Femur (tissue), 1 donor: Measurements from ENCODE around the gene LRRC14B.
A peak's percentile ranks its signal among the peaks of the same experiment; 100 is the strongest.

Experiments
- DNase-seq: peaks from one replicate; pipeline ENCODE4 v3.0.0-alpha.2; 2017

Gene LRRC14B

GRCh38 chr5:176296-176823 is 14.9 kb upstream of the LRRC14B start:
- DNase-seq = no peak

- DNase-seq = no peak
Measured at GRCh38 chr5:178110-178509, 13.2 kb upstream of the LRRC14B start.

- DNase-seq = no peak
Measured at GRCh38 chr5:179401-179800, 11.9 kb upstream of the LRRC14B start.

- DNase-seq = no peak
Measured at GRCh38 chr5:180286-180918, 10.9 kb upstream of the LRRC14B start.

GRCh38 chr5:181160-181559 is 10.1 kb upstream of the LRRC14B start:
- no peak for DNase-seq

- no peak for DNase-seq
Measured at GRCh38 chr5:181566-181965, 9.7 kb upstream of the LRRC14B start.

GRCh38 chr5:182126-182525 is 9.2 kb upstream of the LRRC14B start:
- no peak for DNase-seq

GRCh38 chr5:184471-184870 is 6.8 kb upstream of the LRRC14B start:
- DNase-seq = no peak

GRCh38 chr5:185095-186070 is 5.9 kb upstream of the LRRC14B start:
- no peak for DNase-seq

GRCh38 chr5:186091-187041 is 4.9 kb upstream of the LRRC14B start:
- no peak for DNase-seq

GRCh38 chr5:187042-187431 is 4.3 kb upstream of the LRRC14B start:
- no peak for DNase-seq

- no peak for DNase-seq
Measured at GRCh38 chr5:187617-188451, 3.5 kb upstream of the LRRC14B start.

- DNase-seq = peak; percentile 93
Measured at GRCh38 chr5:188488-189481, 2.5 kb upstream of the LRRC14B start.

- DNase-seq = no peak
Measured at GRCh38 chr5:189486-189885, 1.8 kb upstream of the LRRC14B start.

- DNase-seq = no peak
Measured at GRCh38 chr5:189976-190365, 1.3 kb upstream of the LRRC14B start.

- no peak for DNase-seq
Measured at GRCh38 chr5:190366-191035, 794 bp upstream of the LRRC14B start.

- no peak for DNase-seq
Measured at GRCh38 chr5:191949-192690, 825 bp downstream of the LRRC14B start.

- no peak for DNase-seq
Measured at GRCh38 chr5:192691-192969, 1.3 kb downstream of the LRRC14B start.
